IPS-15b (cell line): ENCODE results near the gene P2RX6.
"Not testable (repeated sequence)": the region's sequence is repeated elsewhere in the genome, so short reads cannot be mapped to it uniquely, and the experiment has no call there.

Experiments
- H3K27me3 ChIP-seq: one replicate; pipeline ENCODE4 v1.6.1; 2013; ENCODE audit warnings: low read length; ENCODE audit not compliant: control insufficient read depth, insufficient read depth
- H3K36me3 ChIP-seq: one replicate; pipeline ENCODE4 v1.6.1; 2013; ENCODE audit warnings: low read length; ENCODE audit not compliant: control insufficient read depth, insufficient read depth
- H3K4me1 ChIP-seq: one replicate; pipeline ENCODE4 v1.6.1; 2013; ENCODE audit warnings: mild to moderate bottlenecking, low read length; ENCODE audit not compliant: control insufficient read depth, insufficient read depth
- H3K4me3 ChIP-seq: one replicate; pipeline ENCODE4 v1.5.1; 2013; ENCODE audit warnings: low read depth, low read length
- H3K9ac ChIP-seq: one replicate; pipeline ENCODE4 v1.6.1; 2013; ENCODE audit warnings: low read depth, mild to moderate bottlenecking, low read length
- H3K9me3 ChIP-seq: one replicate; pipeline ENCODE4 v1.6.1; 2013; ENCODE audit warnings: mild to moderate bottlenecking, low read length; ENCODE audit not compliant: control insufficient read depth, insufficient read depth

The P2RX6 gene

DNA sequence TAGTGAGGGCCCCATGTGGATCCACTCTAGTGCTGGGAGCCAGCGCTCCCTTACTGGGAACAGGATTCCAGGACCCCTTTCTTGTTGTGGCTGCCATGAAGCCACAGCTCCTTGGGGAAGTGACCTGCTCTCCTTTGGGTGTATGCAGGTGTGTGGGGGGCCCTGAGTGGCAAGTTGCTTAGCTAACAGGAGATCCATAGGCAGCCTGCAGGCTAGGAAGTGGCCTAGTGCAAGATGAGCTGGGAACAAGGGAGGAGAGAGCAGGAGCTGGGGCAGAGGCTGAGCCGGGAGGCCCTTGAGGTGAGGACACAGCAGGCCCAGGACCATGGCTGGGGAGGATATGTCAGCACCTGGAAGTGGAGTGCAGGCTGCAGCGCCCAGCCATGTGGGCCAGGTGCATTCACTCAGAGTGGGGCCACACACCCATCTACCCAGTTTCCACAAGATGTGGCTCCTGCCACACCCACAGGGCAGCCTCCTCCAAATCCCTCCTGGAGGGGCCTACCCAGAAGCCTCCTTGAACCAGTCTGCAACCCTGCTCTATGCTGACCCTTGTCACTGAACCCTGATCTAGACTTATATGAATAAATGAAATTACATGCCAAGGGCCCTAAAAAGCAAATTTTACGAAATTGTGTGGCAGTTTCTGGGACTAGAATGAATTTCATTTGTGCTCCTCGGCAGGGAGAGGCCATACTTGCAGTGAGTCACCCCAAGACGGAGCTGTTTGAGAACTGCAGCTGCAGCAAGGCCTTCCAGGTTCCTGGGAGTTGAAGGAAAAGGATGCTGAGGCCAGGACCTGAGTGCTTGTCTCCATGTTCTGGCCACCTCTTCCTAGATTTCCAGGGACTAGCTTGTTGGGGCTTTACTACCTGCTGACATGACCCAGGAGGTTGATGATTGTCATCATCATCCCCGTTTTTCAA, 16.3 kb upstream of the P2RX6 start:
- no peak overlapping the region for H3K9ac ChIP-seq
- no peaks in the 10 kb centered on the region for H3K27me3 ChIP-seq
- H3K36me3 ChIP-seq, result peaks cover 17% of the 10 kb centered on the region
- no peak overlapping the region for H3K4me3 ChIP-seq
- peaks cover 3% of the 10 kb centered on the region for H3K4me1 ChIP-seq
- H3K9me3 ChIP-seq, result no peaks in the 10 kb centered on the region

GRCh38 chr22:20999350-21000206, 15.4 kb upstream of the P2RX6 start:
- Histone ChIP-seq H3K36me3 (peaks cover 17% of the 10 kb centered on the region), H3K4me3 (no peak overlapping the region), H3K4me1 (peaks cover 3% of the 10 kb centered on the region), H3K9me3 (no peaks in the 10 kb centered on the region), H3K27me3 (no peaks in the 10 kb centered on the region), H3K9ac (no peak overlapping the region)

DNA sequence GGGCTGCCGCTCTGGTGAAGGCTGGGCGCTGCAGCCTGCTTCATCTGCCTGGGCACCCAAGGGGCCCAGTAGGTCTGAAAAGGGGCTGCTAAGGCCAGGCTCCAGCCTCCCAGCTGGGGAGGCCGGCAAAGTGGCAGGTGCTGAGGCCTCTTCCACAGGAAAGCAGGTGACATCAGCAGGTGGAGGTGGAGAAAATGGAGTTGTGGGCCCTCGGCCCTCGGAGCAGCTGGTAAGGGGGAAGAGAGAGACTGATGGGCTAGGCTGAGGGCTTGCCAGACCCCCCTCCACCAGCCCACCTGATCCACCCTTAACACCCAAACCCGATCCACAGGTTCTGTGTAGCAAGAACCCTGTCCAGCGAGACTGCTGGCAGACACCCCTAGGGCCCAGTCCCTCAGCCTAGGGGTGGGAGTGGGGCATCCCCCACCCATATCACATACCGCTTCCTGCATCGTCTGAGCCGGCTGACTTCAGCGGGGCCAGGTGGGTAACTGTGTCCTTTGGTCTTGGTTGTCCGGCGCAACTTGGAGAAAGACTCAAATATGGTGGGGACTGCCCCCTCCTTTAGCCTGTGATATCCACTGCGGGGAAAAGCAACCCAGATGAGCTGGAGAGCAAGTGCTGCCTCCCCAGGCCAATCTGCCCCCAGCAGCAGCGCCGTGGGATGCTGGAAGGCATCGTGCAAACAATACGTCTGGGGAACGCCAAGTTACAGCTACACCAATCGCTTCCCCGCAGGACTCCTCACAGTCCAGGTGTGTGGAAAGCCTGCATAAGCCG, 14.6 kb upstream of the P2RX6 start:
- Histone ChIP-seq H3K4me3 (peak overlapping the region; percentile 85), H3K36me3 (peaks cover 15% of the 10 kb centered on the region), H3K9ac (peak overlapping the region; percentile 83), H3K9me3 (no peaks in the 10 kb centered on the region), H3K4me1 (peaks cover 3% of the 10 kb centered on the region), H3K27me3 (no peaks in the 10 kb centered on the region)

DNA sequence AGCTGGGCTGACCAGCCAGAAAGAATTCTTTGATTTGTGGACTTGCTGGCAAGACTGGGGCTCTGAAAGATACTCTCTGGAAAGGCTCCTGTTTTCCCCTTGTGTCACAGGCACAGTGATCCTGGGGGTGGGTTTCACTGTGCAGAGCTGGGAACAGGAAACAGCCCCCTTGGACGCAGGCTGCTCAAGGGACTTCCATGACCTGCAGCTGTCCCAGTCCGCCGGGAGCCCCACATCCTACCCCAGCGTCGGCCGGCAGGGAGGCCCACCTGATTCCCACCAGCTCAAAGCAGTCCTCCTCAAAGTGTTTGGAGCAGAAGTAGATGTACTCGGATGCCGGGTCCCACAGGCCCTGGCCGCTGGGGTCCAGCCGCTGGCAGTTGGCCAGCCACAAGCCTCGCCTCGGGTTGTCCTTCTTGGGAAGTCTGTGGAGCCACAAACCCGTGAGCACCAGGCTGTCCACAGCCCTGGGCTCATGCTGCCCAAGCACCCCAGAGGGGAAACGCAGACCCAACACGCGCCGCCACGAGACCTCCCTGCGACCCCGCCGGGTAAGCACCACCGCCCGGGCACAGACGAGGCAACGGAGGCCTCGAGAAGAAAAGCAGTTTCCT, 13.9 kb upstream of the P2RX6 start:
- peak overlapping the region; percentile 85 for H3K4me3 ChIP-seq
- peaks cover 3% of the 10 kb centered on the region for H3K4me1 ChIP-seq
- H3K9ac ChIP-seq, result peak overlapping the region; percentile 83
- no peaks in the 10 kb centered on the region for H3K27me3 ChIP-seq
- H3K9me3 ChIP-seq, result no peaks in the 10 kb centered on the region
- H3K36me3 ChIP-seq, result peaks cover 13% of the 10 kb centered on the region

GRCh38 chr22:21001601-21002325, 13.2 kb upstream of the P2RX6 start, which contains the start of gene THAP7:
Gene THAP7 (minus strand): TSS chr22:21002118. CDS start chr22:21001911, 207 bp downstream.
- Histone ChIP-seq H3K27me3 (no peaks in the 10 kb centered on the region), H3K36me3 (peaks cover 13% of the 10 kb centered on the region), H3K4me1 (peaks cover 3% of the 10 kb centered on the region), H3K4me3 (peak within 1 kb of the TSS; percentile 85), H3K9ac (peak within 1 kb of the TSS; percentile 83), H3K9me3 (no peaks in the 10 kb centered on the region)

GRCh38 chr22:21003782-21004181, 11.2 kb upstream of the P2RX6 start:
- peaks cover 3% of the 10 kb centered on the region for H3K4me1 ChIP-seq
- no peak overlapping the region for H3K4me3 ChIP-seq
- H3K9ac ChIP-seq, result no peak overlapping the region
- H3K9me3 ChIP-seq, result no peaks in the 10 kb centered on the region
- H3K27me3 ChIP-seq, result no peaks in the 10 kb centered on the region
- H3K36me3 ChIP-seq, result peaks cover 10% of the 10 kb centered on the region

GRCh38 chr22:21009208-21009607, 5.8 kb upstream of the P2RX6 start:
- H3K36me3 ChIP-seq, H3K4me3 ChIP-seq, H3K9ac ChIP-seq, H3K9me3 ChIP-seq, H3K27me3 ChIP-seq: not testable (repeated sequence)
- H3K4me1 ChIP-seq, result peaks cover 11% of the 10 kb centered on the region

DNA sequence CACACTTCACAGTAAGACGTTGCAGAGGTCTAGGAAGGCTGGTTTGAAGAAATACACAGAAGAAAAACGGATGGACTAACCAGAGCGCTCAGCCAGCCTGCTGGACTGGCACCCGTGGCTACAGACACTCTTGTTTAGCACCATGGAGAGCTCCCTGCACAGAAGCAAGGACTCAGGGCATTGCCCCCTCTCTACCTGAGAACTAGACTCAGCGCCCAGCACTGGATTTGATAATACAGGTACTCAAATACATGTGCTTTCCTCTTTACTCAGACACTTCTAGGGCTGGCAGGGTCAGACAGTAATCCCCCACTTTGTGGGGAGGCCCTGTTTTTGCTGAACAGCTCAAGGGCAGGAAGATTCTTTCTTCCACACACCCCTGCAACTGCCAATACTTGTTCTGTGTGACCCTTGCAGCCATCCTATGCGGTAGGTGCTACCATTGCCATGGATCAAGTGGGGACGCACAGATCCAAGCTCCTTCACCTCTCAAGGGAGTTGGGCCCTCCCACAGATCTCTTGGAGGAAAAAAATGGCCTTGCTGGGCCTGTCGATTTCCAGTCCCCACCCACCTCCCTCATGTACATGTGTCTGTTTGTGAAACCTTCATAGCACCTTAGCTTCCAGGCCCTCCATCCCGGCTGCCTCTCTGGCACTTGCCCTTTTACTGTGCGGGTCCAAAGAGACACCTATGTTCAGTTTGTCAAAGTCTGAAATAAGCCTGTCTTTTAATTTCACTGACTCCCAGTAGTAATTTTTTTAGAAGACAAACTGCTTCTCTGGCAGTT, 5.1 kb upstream of the P2RX6 start:
- H3K27me3 ChIP-seq, result peaks cover 6% of the 10 kb centered on the region
- peaks cover 11% of the 10 kb centered on the region for H3K4me1 ChIP-seq
- H3K9ac ChIP-seq, result no peak overlapping the region
- peak overlapping the region; percentile 11 for H3K4me3 ChIP-seq
- H3K9me3 ChIP-seq, result no peaks in the 10 kb centered on the region
- H3K36me3 ChIP-seq, result peaks cover 4% of the 10 kb centered on the region

DNA sequence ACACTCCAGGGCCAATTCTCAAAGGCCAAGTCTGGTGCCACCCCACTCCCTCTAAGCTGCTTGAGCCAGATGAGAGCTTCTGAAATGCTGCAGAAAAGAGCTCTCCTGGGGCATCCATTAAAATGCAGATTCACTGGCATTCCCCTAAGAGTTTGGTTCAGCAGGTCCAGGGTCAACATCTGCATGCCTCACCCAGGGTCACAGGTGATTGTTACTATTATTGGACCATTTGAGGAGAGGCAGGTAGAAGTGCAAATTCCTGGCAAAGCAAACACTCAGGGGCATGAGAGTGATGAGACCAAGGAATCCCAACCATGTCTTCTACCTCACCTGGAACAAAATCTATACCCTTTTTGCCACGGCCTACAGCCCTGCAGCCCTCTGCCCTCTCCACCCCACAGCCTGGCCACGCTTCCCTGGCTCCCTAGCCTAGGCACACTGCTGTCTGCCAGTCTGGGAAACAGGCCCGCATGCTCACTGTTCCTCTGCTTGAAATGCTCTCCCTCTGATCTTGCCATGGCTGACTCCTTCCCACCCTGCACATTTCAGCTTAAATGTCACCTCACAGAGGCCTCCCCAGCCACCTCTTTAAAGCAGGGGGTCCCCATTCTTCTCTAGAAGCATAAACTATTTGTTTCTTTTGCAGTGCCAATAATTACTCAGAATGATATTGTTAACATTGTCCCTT, 4.4 kb upstream of the P2RX6 start:
- H3K4me3 ChIP-seq, result no peak overlapping the region

More for the DNA sequence above, 4.4 kb upstream of the P2RX6 start:
- Histone ChIP-seq H3K36me3 (peaks cover 4% of the 10 kb centered on the region), H3K9ac (no peak overlapping the region), H3K9me3 (no peaks in the 10 kb centered on the region), H3K4me1 (peaks cover 11% of the 10 kb centered on the region), H3K27me3 (peaks cover 6% of the 10 kb centered on the region)
